Measurements from ENCODE around the gene DNLZ.

DNA sequence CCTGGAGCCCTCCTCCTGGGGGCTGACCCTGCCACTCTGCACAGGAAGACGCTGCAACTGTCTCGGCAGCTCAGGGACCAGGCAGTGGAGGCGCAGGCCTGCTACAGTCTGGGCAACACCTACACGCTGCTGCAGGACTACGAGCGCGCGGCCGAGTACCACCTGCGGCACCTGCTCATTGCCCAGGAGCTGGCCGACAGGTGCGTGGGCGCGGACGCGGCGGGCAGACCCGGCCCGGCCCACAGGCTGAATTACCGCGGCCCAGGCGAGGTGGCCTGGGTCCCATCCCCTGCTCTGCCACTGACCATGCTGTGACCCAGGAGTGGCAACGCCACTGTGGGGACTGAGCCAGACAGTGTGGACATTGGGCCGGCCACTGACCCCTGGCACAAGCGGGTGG, 25.0 kb downstream of the DNLZ start:
- TF ChIP-seq SPI1 (IDR thresholded peaks at IDR 0.05; ENCODE audit: low read depth, low read length) (no peak), POLR2A (IDR thresholded peaks at IDR 0.05; ENCODE audit: low read depth, low read length) (no peak), POLR2AphosphoS5 (IDR thresholded peaks at IDR 0.05; ENCODE audit: low read depth, low read length) (no peak), TAF1 (IDR thresholded peaks at IDR 0.05; ENCODE audit: low read depth, low read length) (no peak)

Data from GM12891 (cell line).